T-helper 1 cell treated with Interleukin-12 subunit alpha and Interleukin-12 subunit beta and Interleukin-4 antibody, amounts not matched to agents 30 ng/mL and 1 ng/mL, for 36 hours (primary cell): ENCODE measurements around the gene MYL6. TPM values are rescaled to one million over a fixed set of nuclear protein-coding genes. Genes with fewer than 3 reads are reported as not detected.

Source experiments
- total RNA-seq: library from RNA; stranded (reverse); gene quantifications from 2 replicates; pipeline ENCODE4 v1.2.3, GENCODE V29; 2022

Gene MYL6
- total RNA-seq, 1 donor from 2014 or later: 1,662 TPM

Other genes starting within 250 kb of the MYL6 start
- gene PYM1, start 230.5 kb upstream of the MYL6 start, total RNA-seq: 41.9 and 44.6 TPM in 2 replicates
- gene DGKA, start 227.2 kb upstream of the MYL6 start, total RNA-seq: 575 and 579 TPM in 2 replicates
- gene PMEL, start 192.3 kb upstream of the MYL6 start, total RNA-seq: not detected in 2 replicates
- gene CDK2, start 191.5 kb upstream of the MYL6 start, total RNA-seq: 82.1 and 84.4 TPM in 2 replicates
- 68.8 and 73.5 TPM in 2 replicates for gene RAB5B, start 184.3 kb upstream of the MYL6 start, total RNA-seq
- gene SUOX, start 161.1 kb upstream of the MYL6 start, total RNA-seq: 10.0 and 10.6 TPM in 2 replicates
- 33.2 and 37.8 TPM in 2 replicates for gene IKZF4, start 137.3 kb upstream of the MYL6 start, total RNA-seq
- 32.8 and 35.9 TPM in 2 replicates for gene RPS26, start 116.4 kb upstream of the MYL6 start, total RNA-seq
- gene ERBB3, start 78.2 kb upstream of the MYL6 start, total RNA-seq: 1.3 and 2.5 TPM in 2 replicates
- gene PA2G4, start 53.8 kb upstream of the MYL6 start, total RNA-seq: 254 and 261 TPM in 2 replicates
- gene RPL41, start 41.7 kb upstream of the MYL6 start, total RNA-seq: 3,184 and 3,191 TPM in 2 replicates
- gene ZC3H10, start 40.1 kb upstream of the MYL6 start, total RNA-seq: 9.5 and 10.1 TPM in 2 replicates
- 261 and 266 TPM in 2 replicates for gene ESYT1, start 30.1 kb upstream of the MYL6 start, total RNA-seq
- gene MYL6B, start 5.8 kb upstream of the MYL6 start, total RNA-seq: 52.2 and 61.9 TPM in 2 replicates
- 140 and 147 TPM in 2 replicates for gene SMARCC2, start 31.1 kb downstream of the MYL6 start, total RNA-seq
- 37.8 and 40.7 TPM in 2 replicates for gene RNF41, start 63.6 kb downstream of the MYL6 start, total RNA-seq
- 62.1 and 66.5 TPM in 2 replicates for gene NABP2, start 66.0 kb downstream of the MYL6 start, total RNA-seq
- gene SLC39A5, start 71.7 kb downstream of the MYL6 start, total RNA-seq: 1.1 and 1.9 TPM in 2 replicates
- 57.8 and 74.9 TPM in 2 replicates for gene ANKRD52, start 100.0 kb downstream of the MYL6 start, total RNA-seq
- gene COQ10A, start 108.6 kb downstream of the MYL6 start, total RNA-seq: 17.9 and 19.9 TPM in 2 replicates
- 255 and 262 TPM in 2 replicates for gene CS, start 142.0 kb downstream of the MYL6 start, total RNA-seq
- 141 and 153 TPM in 2 replicates for gene CNPY2, start 157.6 kb downstream of the MYL6 start, total RNA-seq
- gene PAN2, start 175.6 kb downstream of the MYL6 start, total RNA-seq: 32.7 and 44.2 TPM in 2 replicates
- gene IL23A, start 180.5 kb downstream of the MYL6 start, total RNA-seq: 31.6 and 32.8 TPM in 2 replicates
- gene STAT2, start 201.7 kb downstream of the MYL6 start, total RNA-seq: 239 and 243 TPM in 2 replicates
- gene APOF, start 204.5 kb downstream of the MYL6 start, total RNA-seq: not detected in 2 replicates